ENCODE measurements around the gene L1CAM. TPM values are rescaled to one million over a fixed set of nuclear protein-coding genes. Genes with fewer than 3 reads are reported as not detected.
A peak's percentile ranks its signal among the peaks of the same experiment; 100 is the strongest.

Gene L1CAM
- total RNA-seq (10 to 100 TPM in 3 of 4 donors, 1 to 10 TPM in 1; 6.6 to 30.2 (median 23.1) TPM), polyA plus RNA-seq (10 to 100 TPM in 1 of 3 donors, 1 to 10 TPM in 1, not detected in 1; 2.4 to 10.5 TPM)

- DNase-seq = no peak
- Histone ChIP-seq H3K9me3 (no peaks in the 10 kb centered on the region), H3K27ac (peak within 1 kb of the TSS in 3 of 4 donors; percentile 25 to 50 (median 44)), H3K4me1 (peaks cover 0 to 10% (median 6%) of the 10 kb centered on the region in 4 donors), H3K36me3 (no peaks in the 10 kb centered on the region), H3K27me3 (peaks cover 12 to 52% (median 27%) of the 10 kb centered on the region in 3 donors), H3K4me3 (peak within 1 kb of the TSS in 3 of 4 donors; percentile 25 to 36 (median 27))
- 3 to 5% methylated on average over 85 to 89 of the region's 94 CpGs for WGBS, 2 donors
- TF ChIP-seq POLR2A (IDR thresholded peaks at IDR 0.05) = no peak
- no peak for TF ChIP-seq CTCF (IDR thresholded peaks at IDR 0.05)
- TF ChIP-seq POLR2AphosphoS5 (IDR thresholded peaks at IDR 0.05) = peak in 1 of 4 donors; percentile 16
- intact Hi-C loops (cut with DNase I) = no loop called here
Measured at GRCh38 chrX:153885968-153886903, at the start of gene L1CAM. TSS of gene L1CAM (minus strand) at chrX:153886173. CDS start at chrX:153875836, 10,337 bp downstream.

- WGBS, 2 donors = 4 to 17% methylated on average over 27 to 32 of the region's 32 CpGs
- peak overlapping the region; percentile 20 to 80 (median 64) for H3K27ac ChIP-seq
- DNase-seq = no peak
- H3K27me3 ChIP-seq = no peaks in the 10 kb centered on the region
- TF ChIP-seq POLR2A (IDR thresholded peaks at IDR 0.05) (no peak), CTCF (IDR thresholded peaks at IDR 0.05) (no peak), POLR2AphosphoS5 (IDR thresholded peaks at IDR 0.05) (no peak), EP300 (IDR thresholded peaks at IDR 0.05) (no peak)
- intact Hi-C loops (cut with DNase I) = no loop called here
- H3K36me3 ChIP-seq = peaks cover 0 to 20% (median 5%) of the 10 kb centered on the region in 4 donors
- H3K4me1 ChIP-seq = peaks cover 0 to 16% (median 10%) of the 10 kb centered on the region in 4 donors
- peak overlapping the region; percentile 38 to 81 (median 68) for H3K4me3 ChIP-seq
- H3K9me3 ChIP-seq = no peaks in the 10 kb centered on the region
Measured at GRCh38 chrX:153935326-153935851, 49.4 kb upstream of the L1CAM start.

- Histone ChIP-seq H3K27me3 (no peaks in the 10 kb centered on the region), H3K27ac (peak within 1 kb of the TSS; percentile 59 to 80 (median 74)), H3K4me1 (peaks cover 0 to 16% (median 10%) of the 10 kb centered on the region in 4 donors), H3K36me3 (peaks cover 0 to 25% (median 6%) of the 10 kb centered on the region in 4 donors), H3K4me3 (peak within 1 kb of the TSS; percentile 50 to 81 (median 68)), H3K9me3 (no peaks in the 10 kb centered on the region)
- TF ChIP-seq POLR2AphosphoS5 (IDR thresholded peaks at IDR 0.05) = peak in 2 of 4 donors; percentile 40 to 43
- no peak for TF ChIP-seq EP300 (IDR thresholded peaks at IDR 0.05)
- no peak for TF ChIP-seq POLR2A (IDR thresholded peaks at IDR 0.05)
- TF ChIP-seq CTCF (IDR thresholded peaks at IDR 0.05) = no peak
- peak; percentile 86 for DNase-seq
- intact Hi-C loops (cut with DNase I) = loop anchor here (5.0 kb wide), 1 partner anchor 153 kb away; the partner anchor contains the start of gene SRPK3
- 0 to 1% methylated on average over 81 to 87 of the region's 87 CpGs for WGBS, 2 donors
Measured at GRCh38 chrX:153934762-153935325, 48.9 kb upstream of the L1CAM start, which contains the start of gene NAA10. TSS of gene NAA10 (minus strand) at chrX:153935037. CDS start at chrX:153934904, 133 bp downstream.

- peak overlapping the region; percentile 50 to 81 (median 68) for H3K4me3 ChIP-seq
- H3K9me3 ChIP-seq = no peaks in the 10 kb centered on the region
- H3K36me3 ChIP-seq = peaks cover 0 to 26% (median 6%) of the 10 kb centered on the region in 4 donors
- peaks cover 0 to 16% (median 11%) of the 10 kb centered on the region in 4 donors for H3K4me1 ChIP-seq
- H3K27ac ChIP-seq = peak overlapping the region; percentile 59 to 80 (median 74)
- no peak for DNase-seq
- 2 to 7% methylated on average over 33 of the region's 33 CpGs for WGBS, 2 donors
- no peaks in the 10 kb centered on the region for H3K27me3 ChIP-seq
- TF ChIP-seq POLR2A (IDR thresholded peaks at IDR 0.05) (no peak), CTCF (IDR thresholded peaks at IDR 0.05) (no peak), EP300 (IDR thresholded peaks at IDR 0.05) (no peak), POLR2AphosphoS5 (IDR thresholded peaks at IDR 0.05) (no peak)
- intact Hi-C loops (cut with DNase I) = loop anchor here (5.0 kb wide), 1 partner anchor 152 kb away; the partner anchor contains the start of gene SRPK3
Measured at GRCh38 chrX:153934148-153934761, 48.3 kb upstream of the L1CAM start.
